ENCODE measurements around the gene SDK2.

DNA sequence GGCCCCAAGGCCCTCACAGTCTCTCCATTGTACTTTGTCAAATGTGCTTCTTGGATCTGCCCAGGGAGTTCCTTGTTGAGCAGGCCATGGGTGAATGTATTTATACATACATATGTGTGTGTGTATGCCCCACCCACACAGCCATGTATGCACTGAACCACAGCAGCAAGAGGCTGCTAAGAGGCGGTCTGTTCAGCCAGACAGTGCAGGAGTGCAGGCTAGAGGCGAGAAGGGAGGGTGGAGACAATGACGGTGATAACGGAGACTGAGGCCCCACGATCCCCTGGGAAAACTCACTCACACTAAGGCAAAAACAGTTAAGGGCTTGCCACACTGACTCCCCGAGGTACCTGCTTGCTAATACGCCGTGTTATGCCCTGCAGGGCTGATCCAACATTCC is 181.4 kb downstream of the SDK2 start:
- TF ChIP-seq, protein P1, sequence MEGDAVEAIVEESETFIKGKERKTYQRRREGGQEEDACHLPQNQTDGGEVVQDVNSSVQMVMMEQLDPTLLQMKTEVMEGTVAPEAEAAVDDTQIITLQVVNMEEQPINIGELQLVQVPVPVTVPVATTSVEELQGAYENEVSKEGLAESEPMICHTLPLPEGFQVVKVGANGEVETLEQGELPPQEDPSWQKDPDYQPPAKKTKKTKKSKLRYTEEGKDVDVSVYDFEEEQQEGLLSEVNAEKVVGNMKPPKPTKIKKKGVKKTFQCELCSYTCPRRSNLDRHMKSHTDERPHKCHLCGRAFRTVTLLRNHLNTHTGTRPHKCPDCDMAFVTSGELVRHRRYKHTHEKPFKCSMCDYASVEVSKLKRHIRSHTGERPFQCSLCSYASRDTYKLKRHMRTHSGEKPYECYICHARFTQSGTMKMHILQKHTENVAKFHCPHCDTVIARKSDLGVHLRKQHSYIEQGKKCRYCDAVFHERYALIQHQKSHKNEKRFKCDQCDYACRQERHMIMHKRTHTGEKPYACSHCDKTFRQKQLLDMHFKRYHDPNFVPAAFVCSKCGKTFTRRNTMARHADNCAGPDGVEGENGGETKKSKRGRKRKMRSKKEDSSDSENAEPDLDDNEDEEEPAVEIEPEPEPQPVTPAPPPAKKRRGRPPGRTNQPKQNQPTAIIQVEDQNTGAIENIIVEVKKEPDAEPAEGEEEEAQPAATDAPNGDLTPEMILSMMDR (IDR thresholded peaks at IDR 0.05), result no peak
- TF ChIP-seq POLR2A (IDR thresholded peaks at IDR 0.05), result no peak

Measured in thyroid gland (tissue), 4 donors.